Muscle layer of colon (tissue), 2 donors: ENCODE results near the gene WDFY4.
"Not testable (repeated sequence)": the region's sequence is repeated elsewhere in the genome, so short reads cannot be mapped to it uniquely, and the experiment has no call there.

ENCODE experiments used
- H3K27ac ChIP-seq: one replicate; pipeline ENCODE4 v1.7.0; 2013; ENCODE audit warnings: low read depth, mild to moderate bottlenecking, low read length, moderate library complexity
- H3K27me3 ChIP-seq, 2 donors: one replicate each; pipeline ENCODE4 v1.7.0; 2013; ENCODE audit warnings: low read length in 2 of 2, mild to moderate bottlenecking in 2 of 2; ENCODE audit not compliant: insufficient read depth in 2 of 2, control insufficient read depth in 1 of 2
- H3K36me3 ChIP-seq: one replicate; pipeline ENCODE4 v1.7.0; 2013; ENCODE audit warnings: mild to moderate bottlenecking, low read length; ENCODE audit not compliant: insufficient read depth
- H3K4me1 ChIP-seq: one replicate; pipeline ENCODE4 v1.7.0; 2013; ENCODE audit warnings: mild to moderate bottlenecking, low read length; ENCODE audit not compliant: insufficient read depth
- H3K4me3 ChIP-seq, 2 donors: one replicate each; pipeline ENCODE4 v1.7.0; 2013; ENCODE audit warnings: low read length in 2 of 2, low read depth in 1 of 2, mild to moderate bottlenecking in 1 of 2, moderate library complexity in 1 of 2
- H3K9ac ChIP-seq: one replicate; pipeline ENCODE4 v1.7.0; 2013; ENCODE audit warnings: low read length
- H3K9me3 ChIP-seq: one replicate; pipeline ENCODE4 v1.7.0; 2013; ENCODE audit warnings: mild to moderate bottlenecking, low read length
- donor health status: abdominal sarcoma.
- donor health status: Adenocarcinoma of cecum.

The WDFY4 gene, protein sequence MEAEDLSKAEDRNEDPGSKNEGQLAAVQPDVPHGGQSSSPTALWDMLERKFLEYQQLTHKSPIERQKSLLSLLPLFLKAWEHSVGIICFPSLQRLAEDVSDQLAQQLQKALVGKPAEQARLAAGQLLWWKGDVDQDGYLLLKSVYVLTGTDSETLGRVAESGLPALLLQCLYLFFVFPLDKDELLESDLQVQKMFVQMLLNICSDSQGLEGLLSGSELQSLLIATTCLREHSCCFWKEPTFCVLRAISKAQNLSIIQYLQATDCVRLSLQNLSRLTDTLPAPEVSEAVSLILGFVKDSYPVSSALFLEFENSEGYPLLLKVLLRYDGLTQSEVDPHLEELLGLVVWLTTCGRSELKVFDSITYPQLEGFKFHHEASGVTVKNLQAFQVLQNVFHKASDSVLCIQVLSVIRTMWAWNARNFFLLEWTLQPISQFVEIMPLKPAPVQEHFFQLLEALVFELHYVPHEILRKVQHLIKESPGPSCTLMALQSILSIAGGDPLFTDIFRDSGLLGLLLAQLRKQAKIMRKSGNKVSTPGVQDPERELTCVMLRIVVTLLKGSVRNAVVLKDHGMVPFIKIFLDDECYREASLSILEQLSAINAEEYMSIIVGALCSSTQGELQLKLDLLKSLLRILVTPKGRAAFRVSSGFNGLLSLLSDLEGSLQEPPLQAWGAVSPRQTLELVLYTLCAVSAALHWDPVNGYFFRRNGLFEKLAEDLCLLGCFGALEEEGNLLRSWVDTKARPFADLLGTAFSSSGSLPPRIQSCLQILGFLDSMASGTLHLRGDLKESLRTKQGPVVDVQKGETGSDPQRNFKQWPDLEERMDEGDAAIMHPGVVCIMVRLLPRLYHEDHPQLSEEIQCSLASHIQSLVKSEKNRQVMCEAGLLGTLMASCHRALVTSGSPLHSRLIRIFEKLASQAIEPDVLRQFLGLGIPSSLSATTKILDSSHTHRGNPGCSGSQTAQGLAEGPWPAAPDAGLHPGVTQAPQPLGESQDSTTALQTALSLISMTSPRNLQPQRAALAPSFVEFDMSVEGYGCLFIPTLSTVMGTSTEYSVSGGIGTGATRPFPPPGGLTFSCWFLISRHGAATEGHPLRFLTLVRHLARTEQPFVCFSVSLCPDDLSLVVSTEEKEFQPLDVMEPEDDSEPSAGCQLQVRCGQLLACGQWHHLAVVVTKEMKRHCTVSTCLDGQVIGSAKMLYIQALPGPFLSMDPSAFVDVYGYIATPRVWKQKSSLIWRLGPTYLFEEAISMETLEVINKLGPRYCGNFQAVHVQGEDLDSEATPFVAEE (N-terminal part only)

DNA sequence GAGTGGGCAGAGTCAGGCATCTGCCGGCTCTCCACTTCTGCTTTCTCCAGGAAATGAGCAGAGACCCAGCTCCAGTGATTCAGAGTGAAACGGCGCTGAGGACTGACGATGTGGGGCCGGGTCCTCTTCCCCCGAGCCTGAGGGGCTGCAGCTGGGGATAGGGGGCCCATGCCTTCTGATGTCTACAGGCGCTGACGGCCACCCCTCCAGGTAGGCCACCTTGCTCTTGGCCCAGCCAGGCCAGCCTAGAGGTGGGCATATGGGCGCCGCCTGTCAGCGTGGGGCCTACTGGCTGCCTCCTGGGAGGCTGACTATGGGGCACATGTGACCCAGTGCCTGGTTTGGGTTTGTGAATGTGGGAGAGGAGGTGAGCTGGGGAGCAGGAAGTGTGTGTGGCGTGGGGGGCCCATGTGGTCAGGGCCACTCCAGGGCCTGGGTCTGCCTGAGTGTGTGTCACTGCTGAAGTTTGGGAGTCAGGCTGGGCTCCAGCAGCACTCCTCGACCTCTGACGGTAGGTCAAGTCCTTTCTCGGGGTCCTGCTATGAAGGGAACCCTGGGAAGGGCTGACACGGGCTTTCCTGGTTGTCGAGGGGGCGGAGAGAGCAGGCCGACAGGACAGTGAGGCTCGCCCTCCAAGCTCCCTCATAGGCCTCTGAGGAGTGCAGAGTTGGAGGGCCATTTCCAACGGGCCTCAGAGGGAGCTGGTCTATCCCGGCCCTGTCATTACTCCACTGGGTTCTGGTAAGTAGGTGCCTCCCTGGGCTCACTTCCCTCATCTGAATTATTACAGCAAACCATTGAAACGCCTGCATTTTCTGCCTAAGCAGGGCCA, at the start of gene WDFY4:
WDFY4 (plus strand) TSS at position 82 of the 832 bp plus-strand sequence. CDS start 24,860 bp downstream, outside the sequence.
- no peak within 1 kb of the TSS for H3K4me3 ChIP-seq
- H3K36me3 ChIP-seq, result no peaks in the 10 kb centered on the region
- no peaks in the 10 kb centered on the region for H3K4me1 ChIP-seq
- H3K9me3 ChIP-seq, result no peaks in the 10 kb centered on the region
- no peaks in the 10 kb centered on the region for H3K27me3 ChIP-seq
- H3K9ac ChIP-seq, result no peak within 1 kb of the TSS
- H3K27ac ChIP-seq, result no peak within 1 kb of the TSS

DNA sequence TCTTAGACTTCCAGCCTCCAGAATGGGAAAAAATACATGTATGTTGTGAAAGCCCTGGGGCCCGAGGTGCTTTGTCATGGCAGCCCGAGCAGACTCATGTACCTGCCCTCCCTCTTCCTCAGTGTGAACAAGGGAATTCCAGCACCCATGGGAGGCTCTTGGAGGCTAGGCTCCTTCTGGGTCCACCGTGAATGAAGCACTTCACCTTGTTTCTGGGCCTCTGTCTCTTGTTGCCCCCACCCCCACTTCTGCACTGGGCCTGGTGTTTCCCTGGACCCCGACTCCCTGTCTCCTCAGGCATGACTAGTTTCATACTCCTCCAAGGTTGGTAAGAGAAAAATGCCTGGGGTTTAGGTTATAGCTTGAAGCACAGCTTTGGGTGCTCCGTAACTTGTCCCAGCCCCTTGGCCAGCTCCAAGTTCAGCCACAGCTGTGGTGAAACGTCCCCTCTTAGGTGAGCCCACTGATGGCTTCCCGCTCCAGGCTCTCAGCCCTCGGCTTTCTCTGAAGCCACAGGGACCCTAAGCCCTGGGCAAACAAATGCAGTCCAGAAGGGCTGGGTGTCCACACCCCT, 49.6 kb upstream of the WDFY4 start:
- H3K4me1 ChIP-seq, result peaks cover 8% of the 10 kb centered on the region
- H3K4me3 ChIP-seq, result no peak overlapping the region
- no peak overlapping the region for H3K9ac ChIP-seq
- no peaks in the 10 kb centered on the region for H3K36me3 ChIP-seq
- H3K27ac ChIP-seq, result no peak overlapping the region
- no peaks in the 10 kb centered on the region for H3K27me3 ChIP-seq
- H3K9me3 ChIP-seq, result no peaks in the 10 kb centered on the region

DNA sequence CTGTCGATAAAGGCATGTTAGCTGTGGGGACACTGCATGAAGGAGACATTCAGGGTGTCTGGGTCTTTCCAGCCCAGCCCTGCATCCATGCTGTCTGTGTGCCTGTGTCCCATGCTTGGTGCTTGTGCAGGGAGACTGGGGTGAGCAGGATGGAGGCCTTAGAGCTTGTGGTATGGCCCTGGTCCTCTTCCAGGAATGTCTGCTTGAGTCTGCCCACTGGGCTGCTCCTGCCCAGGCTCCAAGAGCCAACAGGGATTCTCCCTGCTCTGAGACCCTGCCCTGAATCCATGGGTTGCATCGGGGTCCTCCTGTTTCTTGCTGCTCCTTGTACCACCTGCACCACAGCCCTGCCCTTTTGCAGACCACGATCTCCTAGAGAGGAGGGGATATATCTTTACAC, 48.4 kb upstream of the WDFY4 start:
- Histone ChIP-seq H3K4me1 (peaks cover 8% of the 10 kb centered on the region), H3K9me3 (no peaks in the 10 kb centered on the region), H3K36me3 (no peaks in the 10 kb centered on the region), H3K9ac (no peak overlapping the region), H3K4me3 (no peak overlapping the region), H3K27ac (no peak overlapping the region), H3K27me3 (no peaks in the 10 kb centered on the region)

DNA sequence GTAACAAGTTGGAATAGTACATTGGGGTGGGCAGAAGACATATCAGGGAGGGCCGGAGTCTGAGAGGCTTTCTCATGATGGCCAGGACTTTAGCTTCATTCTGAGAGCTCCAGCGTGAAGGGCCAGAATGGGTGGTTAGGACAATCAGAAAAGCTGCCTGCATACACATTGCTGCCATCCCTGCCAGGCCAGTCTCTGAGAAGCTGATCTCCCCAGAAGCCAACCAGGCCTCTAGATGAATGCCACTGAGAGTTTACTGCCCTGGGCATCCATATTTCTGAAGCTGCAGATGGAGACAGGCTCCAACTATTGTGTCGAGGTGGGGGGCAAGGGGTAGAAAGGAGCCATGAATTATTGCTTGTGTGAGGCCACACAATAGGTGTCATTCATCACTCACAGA, 47.8 kb upstream of the WDFY4 start:
- H3K27ac ChIP-seq, result no peak overlapping the region
- no peaks in the 10 kb centered on the region for H3K9me3 ChIP-seq
- no peaks in the 10 kb centered on the region for H3K27me3 ChIP-seq
- H3K9ac ChIP-seq, result no peak overlapping the region
- H3K36me3 ChIP-seq, result no peaks in the 10 kb centered on the region
- H3K4me1 ChIP-seq, result peaks cover 8% of the 10 kb centered on the region
- no peak overlapping the region for H3K4me3 ChIP-seq

DNA sequence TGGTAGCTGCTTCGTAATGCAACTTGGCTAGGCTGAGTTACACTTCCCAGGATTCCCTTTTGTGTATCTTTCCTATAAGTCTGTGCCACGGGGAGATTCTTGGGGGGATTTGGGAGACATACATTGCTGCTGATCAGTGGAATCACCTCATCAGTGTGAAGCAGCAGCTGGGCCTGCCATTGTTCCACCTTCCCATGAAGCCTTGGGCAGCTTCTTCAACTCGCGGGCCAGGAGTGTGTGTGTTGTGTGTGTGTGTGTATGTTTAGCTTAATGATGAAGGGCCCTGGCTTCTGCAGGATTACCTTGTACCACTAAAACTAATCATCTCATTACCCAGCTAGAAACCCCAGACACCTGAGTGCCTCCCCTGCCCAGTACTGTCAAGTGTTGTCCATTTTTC, 46.5 kb upstream of the WDFY4 start:
- no peaks in the 10 kb centered on the region for H3K9me3 ChIP-seq
- no peak overlapping the region for H3K4me3 ChIP-seq
- no peak overlapping the region for H3K27ac ChIP-seq
- no peaks in the 10 kb centered on the region for H3K27me3 ChIP-seq
- H3K9ac ChIP-seq, result no peak overlapping the region
- peaks cover 8% of the 10 kb centered on the region for H3K4me1 ChIP-seq
- H3K36me3 ChIP-seq, result no peaks in the 10 kb centered on the region

DNA sequence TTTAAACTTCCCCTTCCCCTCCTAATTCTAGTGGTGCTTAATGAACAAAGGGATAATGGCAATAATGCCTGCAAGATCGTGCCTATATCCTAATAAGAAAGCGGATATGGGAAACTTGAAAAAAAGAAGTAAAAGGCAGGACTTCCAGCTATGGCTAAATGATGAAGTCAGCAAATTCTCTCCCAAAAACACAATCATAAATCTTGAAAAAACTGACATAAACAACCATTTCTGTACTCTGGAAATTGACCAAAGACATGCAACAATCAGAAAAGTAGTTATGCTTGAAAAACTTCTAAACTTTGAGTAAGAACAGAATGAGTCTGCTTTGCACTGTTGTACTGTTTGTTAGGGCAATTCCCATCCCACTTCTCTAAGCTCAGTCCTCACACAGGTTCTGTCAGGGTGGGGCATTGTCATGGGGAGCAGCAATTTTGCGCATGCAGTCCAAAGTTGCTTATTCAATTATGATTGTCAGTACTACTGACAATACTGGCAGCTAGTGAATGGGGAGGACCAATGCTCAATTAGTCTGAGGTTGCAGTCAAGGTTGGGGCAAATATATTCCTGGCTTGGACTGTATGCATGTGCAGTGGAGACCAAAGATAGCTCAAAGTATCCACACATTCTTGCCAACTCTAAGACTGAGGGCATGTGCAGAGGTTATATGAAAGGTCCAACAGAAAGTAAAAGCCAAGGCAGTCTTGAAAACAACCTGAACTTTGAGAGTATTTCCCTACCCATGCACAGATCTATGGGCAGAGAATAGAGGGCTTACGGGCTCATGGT, 45.7 kb upstream of the WDFY4 start:
- no peak overlapping the region for H3K27ac ChIP-seq
- H3K9ac ChIP-seq, result no peak overlapping the region
- no peaks in the 10 kb centered on the region for H3K27me3 ChIP-seq
- no peaks in the 10 kb centered on the region for H3K36me3 ChIP-seq
- no peaks in the 10 kb centered on the region for H3K9me3 ChIP-seq
- peaks cover 8% of the 10 kb centered on the region for H3K4me1 ChIP-seq
- no peak overlapping the region for H3K4me3 ChIP-seq

DNA sequence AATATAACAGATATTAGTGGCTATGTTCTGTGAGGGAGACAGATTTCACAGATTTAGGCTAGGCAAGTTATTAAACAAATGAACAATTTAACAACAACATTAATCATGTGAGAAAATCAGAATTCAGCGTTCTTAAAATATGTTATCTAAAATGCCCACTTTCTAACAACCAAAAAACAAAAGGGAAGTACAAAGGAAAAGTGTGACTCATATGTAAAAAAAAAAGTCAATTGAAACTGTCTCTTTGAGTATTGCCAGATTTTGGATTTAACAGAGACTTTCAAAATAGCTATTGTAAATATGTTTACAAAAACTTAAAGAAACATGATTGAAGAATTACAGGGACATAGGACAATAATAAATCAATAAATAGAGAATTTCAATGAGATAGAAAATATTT, 45.0 kb upstream of the WDFY4 start:
- H3K27ac ChIP-seq, result no peak overlapping the region
- H3K27me3 ChIP-seq, result no peaks in the 10 kb centered on the region
- H3K4me3 ChIP-seq, result no peak overlapping the region
- H3K36me3 ChIP-seq, result no peaks in the 10 kb centered on the region
- H3K9ac ChIP-seq, result no peak overlapping the region
- no peaks in the 10 kb centered on the region for H3K9me3 ChIP-seq
- H3K4me1 ChIP-seq, result peaks cover 7% of the 10 kb centered on the region

DNA sequence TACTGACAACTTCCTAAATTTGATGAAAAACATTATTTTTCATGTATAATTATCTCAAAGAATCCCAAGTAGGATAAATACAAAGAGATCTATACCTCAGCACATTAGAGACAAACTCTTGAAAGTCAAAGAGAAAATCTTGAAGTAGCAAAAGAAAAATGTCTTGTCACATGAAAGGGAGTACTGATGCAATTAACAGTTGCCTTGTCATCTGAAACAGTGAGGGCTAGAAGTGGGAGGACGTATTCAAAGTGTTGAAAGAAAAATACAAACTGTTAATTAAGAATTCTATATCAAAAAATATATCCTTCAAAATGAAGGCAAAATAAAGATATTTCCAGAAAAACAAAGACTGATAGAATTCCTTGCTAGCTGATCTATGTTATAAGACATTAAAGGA, 44.3 kb upstream of the WDFY4 start:
- Histone ChIP-seq H3K4me1 (no peaks in the 10 kb centered on the region), H3K36me3 (no peaks in the 10 kb centered on the region), H3K27ac (no peak overlapping the region), H3K9me3 (no peaks in the 10 kb centered on the region), H3K4me3 (no peak overlapping the region), H3K27me3 (no peaks in the 10 kb centered on the region), H3K9ac (no peak overlapping the region)

DNA sequence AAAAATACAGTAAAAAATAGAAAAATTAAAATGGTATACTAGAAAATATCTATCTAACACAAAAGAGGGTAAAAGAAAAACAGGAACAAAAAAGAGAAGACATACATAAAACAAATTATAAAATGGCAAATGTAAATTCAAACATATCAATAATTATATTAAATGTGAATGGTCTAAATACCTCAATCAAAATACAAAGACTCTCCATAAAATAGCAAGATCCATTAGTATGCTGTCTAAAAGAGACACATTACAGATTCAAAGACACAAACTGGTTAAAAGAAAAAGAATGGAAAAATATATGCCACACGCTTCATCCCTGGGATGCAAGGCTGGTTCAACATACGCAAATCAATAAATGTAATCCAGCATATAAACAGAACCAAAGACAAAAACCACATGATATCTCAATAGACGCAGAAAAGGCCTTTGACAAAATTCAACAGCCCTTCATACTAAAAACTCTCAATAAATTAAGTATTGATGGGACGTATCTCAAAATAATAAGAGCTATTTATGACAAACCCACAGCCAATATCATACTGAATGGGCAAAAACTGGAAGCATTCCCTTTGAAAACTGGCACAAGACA, 43.5 kb upstream of the WDFY4 start:
- not testable (repeated sequence) for H3K27ac ChIP-seq, H3K9me3 ChIP-seq, H3K36me3 ChIP-seq, H3K27me3 ChIP-seq, H3K4me3 ChIP-seq, H3K9ac ChIP-seq, H3K4me1 ChIP-seq

DNA sequence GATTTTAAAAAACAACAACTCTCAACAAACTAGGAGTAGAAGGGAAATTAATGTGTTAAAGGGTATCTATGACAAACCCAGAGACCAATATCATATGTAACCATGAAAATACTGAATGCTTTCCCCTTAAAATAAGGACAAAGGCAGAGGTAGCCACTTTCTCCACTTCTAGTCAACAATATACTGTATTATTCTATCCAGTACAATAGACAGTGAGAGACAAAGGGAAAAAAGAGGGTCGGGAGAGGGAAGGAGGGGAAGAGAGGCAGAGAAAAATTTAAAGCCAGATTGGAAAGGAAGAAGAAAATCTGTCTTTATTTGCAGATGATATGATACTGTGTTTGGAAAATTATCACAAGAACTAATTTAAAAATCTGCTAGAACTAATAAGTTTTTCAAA, 39.1 kb upstream of the WDFY4 start:
- Histone ChIP-seq H3K9ac (no peak overlapping the region), H3K4me3 (no peak overlapping the region), H3K27ac (no peak overlapping the region), H3K4me1 (no peaks in the 10 kb centered on the region), H3K36me3 (no peaks in the 10 kb centered on the region), H3K27me3 (no peaks in the 10 kb centered on the region), H3K9me3 (no peaks in the 10 kb centered on the region)
